Thyroid gland (tissue), 4 donors: Measurements from ENCODE around the gene UQCC5.

Experiments
- CTCF ChIP-seq, 6 experiments: fragments of 200-600 bp in 3 of 6; fragments of 450-650 bp in 3 of 6; sonication (generic) in 3 of 6; IDR thresholded peaks; one replicate each; pipeline ENCODE4 v1.5.1; 2016 to 2019; ENCODE audit warnings: antibody characterized with exemption in 6 of 6, mild to moderate bottlenecking in 2 of 6, inconsistent platforms in 1 of 6, moderate library complexity in 1 of 6
- POLR2A ChIP-seq, 2 donors: fragments of 450-650 bp; IDR thresholded peaks; one replicate each; pipeline ENCODE4 v1.6.1; 2017; ENCODE audit warnings: antibody characterized with exemption in 2 of 2, mild to moderate bottlenecking in 2 of 2, moderate library complexity in 1 of 2

DNA sequence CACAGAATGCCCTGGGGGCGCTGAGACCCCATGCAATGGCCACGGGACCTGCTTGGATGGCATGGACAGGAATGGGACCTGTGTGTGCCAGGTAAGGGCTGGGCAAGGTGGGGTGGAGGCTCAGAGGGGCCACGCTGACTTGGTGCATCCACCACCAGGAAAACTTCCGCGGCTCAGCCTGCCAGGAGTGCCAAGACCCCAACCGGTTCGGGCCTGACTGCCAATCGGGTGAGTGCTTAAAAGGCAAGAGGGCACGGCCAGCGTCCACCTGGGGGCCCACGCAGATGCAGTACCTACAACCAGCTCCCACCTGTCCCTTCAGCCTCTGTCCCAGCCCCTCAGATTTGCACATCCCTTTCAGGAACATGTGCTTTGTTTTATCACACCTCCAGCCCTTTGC lies 34.4 kb upstream of the UQCC5 start:
- no peak for TF ChIP-seq POLR2A (IDR thresholded peaks at IDR 0.05)
- no peak for TF ChIP-seq CTCF (IDR thresholded peaks at IDR 0.05)
